NT2/D1 (cell line): ENCODE data around the gene SATB2.

Source experiments
- SUZ12 ChIP-seq: IDR thresholded peaks from 2 replicates; pipeline ENCODE4 v1.6.1; 2011; ENCODE audit not compliant: insufficient read length, insufficient read depth; ENCODE audit errors: extremely low read depth
- YY1 ChIP-seq: IDR thresholded peaks from 2 replicates; pipeline ENCODE4 v1.6.1; 2011; ENCODE audit not compliant: insufficient read length, insufficient read depth
- ZNF274 ChIP-seq: IDR thresholded peaks from 2 replicates; pipeline ENCODE4 v1.6.1; 2011; ENCODE audit warnings: mild to moderate bottlenecking, low read depth, low read length

- TF ChIP-seq ZNF274 (no peak), SUZ12 (no peak), YY1 (no peak)
Measured at GRCh38 chr2:199405241-199405640, 52.5 kb downstream of the SATB2 start.
